NCI-H2196 treated with DMSO at 0.1 percent for 48 hours (cell line): ENCODE results near the gene LSR.

Source experiments
- DNase-seq: peaks from one replicate; lab custom pipeline; 2025; ENCODE audit not compliant: unreplicated experiment; lab: John Stamatoyannopoulos, UW

The LSR gene

GRCh38 chr19:35265900-35266519 lies 17.2 kb downstream of the LSR start:
- no peak for DNase-seq

DNA sequence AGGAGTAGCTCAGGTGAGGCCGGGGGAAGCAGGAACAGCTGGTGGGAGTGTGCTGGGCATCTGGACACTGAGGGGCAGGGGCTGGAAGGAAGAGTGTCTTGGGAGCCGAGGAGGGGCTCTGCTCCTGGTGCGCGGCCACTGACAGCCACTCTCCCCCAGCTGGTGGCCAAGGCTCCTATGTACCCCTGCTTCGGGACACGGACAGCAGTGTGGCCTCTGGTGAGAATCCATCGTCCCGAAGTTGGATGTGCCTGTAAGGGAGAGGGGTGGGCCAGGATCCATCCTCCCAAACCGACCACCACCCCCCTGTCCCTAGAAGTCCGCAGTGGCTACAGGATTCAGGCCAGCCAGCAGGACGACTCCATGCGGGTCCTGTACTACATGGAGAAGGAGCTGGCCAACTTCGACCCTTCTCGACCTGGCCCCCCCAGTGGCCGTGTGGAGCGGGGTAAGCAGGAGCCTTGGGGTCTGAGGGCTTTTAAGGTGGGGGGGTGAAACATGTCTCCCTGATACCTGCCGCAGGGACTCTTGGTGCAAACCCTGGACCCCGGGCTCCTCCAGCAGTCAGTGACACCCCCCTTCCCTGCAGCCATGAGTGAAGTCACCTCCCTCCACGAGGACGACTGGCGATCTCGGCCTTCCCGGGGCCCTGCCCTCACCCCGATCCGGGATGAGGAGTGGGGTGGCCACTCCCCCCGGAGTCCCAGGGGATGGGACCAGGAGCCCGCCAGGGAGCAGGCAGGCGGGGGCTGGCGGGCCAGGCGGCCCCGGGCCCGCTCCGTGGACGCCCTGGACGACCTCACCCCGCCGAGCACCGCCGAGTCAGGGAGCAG lies 17.9 kb downstream of the LSR start:
- no peak for DNase-seq

DNA sequence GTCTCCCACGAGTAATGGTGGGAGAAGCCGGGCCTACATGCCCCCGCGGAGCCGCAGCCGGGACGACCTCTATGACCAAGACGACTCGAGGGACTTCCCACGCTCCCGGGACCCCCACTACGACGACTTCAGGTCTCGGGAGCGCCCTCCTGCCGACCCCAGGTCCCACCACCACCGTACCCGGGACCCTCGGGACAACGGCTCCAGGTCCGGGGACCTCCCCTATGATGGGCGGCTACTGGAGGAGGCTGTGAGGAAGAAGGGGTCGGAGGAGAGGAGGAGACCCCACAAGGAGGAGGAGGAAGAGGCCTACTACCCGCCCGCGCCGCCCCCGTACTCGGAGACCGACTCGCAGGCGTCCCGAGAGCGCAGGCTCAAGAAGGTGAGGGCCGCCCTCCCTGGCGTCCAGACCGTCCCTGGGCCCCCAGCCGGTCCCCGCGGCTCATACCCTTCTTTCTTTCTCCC lies 18.6 kb downstream of the LSR start:
- DNase-seq: no peak

DNA sequence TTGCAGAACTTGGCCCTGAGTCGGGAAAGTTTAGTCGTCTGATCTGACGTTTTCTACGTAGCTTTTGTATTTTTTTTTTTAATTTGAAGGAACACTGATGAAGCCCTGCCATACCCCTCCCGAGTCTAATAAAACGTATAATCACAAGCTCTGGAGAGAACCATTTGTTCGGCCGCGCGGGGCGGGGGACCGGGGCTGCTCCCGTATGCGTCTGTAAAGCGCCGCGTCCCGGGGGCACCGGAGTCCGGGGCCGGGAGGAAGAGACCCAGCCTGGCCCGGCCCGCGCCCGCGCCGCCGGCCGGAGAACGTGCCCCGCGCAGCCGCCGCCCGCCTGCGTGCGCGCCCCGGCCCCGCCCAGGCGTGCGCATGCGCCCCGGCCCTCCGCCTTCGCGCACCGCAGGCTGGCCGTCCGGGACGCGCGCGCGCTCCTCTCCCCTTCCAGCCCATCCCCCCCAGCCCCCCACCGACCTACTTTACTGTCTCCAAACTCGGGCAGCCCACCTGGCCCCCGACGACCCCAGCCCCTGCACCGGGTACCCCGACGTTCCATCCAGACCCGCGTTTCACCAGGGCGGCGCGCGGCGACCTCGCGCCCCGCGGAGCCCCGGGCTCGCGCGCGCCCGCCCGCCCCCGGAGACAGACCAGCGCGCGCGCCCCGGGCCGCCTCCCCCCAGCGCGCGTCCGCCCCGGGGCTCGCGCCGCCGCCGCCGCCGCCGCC lies 19.2 kb downstream of the LSR start:
- peak; percentile 34 for DNase-seq

DNA sequence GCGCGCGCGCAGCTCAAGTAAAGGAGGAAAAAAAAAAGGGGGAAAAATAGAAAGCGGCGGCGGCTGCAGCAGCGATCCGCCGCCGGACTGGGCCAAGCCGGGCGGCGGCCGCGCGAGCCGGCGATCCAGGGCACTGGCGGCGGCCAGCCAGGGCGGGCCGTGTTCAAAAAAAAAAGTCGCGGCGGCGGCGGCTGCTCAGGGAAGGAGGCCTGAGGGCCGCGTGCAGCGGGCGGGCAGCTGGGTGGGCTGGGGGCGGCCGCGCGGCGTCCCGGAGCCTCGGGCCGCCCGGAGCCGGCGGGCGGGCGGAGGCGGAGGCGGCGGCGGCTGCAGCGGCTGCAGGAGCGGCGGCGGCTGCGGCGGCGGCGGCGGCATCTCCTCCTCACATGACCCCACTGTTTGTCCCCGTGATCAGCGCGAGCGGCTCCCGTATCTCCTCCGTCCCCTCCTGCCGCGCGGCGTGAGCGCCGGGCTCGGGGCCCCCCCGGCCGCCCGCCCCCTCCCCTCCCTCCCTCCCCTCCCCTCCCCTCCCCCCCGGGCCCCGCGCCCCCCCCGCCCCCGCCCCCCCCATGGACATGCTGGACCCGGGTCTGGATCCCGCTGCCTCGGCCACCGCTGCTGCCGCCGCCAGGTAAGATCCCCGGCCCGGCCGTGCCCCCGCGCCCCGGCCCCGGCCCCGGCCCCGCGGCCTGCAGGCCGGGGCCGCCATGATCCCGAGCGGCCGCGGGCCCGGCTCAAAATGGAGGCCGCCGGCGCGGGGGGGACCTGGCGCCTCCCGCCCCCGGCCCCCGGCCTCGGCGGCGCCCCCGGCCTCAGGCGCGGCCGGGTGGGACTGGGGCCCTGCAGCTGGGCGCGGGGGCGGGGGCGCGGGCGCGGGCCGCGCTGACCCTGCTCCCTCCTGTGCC lies 20.0 kb downstream of the LSR start, which contains the start of gene USF2:
USF2 (plus strand) TSS at position 427 of the 902 bp plus-strand sequence; CDS start at position 567, 140 bp downstream.
- DNase-seq: peak; percentile 49

- DNase-seq: peak; percentile 84
Observed at GRCh38 chr19:35269438-35270117, 20.8 kb downstream of the LSR start.

- no peak for DNase-seq
Observed at GRCh38 chr19:35270381-35270811, 21.6 kb downstream of the LSR start.

GRCh38 chr19:35271546-35271945 lies 22.7 kb downstream of the LSR start:
- DNase-seq: no peak

DNA sequence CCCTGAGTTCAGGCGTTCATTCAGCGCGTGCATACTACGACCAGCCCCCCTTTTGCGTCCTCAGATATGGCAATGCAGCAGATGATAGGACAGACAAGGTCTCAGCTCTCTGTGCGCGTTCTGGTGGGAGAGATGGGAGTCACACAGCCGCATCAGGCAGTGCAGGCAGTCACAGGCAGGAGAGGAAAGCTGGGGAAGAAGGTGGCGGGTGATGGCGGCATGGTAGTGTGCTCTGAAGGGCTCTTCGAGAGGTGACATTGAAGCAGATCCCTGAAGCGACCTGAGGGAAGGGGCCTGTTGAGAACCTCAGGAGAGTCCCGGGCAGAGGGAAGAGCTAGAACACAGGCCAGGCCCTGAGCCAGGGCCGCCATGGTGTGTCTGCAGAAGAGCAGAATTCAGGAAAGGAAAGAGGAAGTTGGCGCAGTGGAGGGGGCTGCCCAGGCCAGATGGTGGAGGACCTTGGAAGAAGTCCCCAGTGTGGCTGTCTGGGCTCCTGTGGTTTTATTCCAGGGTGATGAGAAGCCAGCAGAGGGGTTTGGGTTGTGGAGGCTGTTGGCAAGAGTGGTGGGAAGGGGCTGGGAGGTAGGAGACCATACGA lies 23.4 kb downstream of the LSR start:
- DNase-seq: no peak

- DNase-seq: no peak
Observed at GRCh38 chr19:35272954-35273649, 24.3 kb downstream of the LSR start.

DNA sequence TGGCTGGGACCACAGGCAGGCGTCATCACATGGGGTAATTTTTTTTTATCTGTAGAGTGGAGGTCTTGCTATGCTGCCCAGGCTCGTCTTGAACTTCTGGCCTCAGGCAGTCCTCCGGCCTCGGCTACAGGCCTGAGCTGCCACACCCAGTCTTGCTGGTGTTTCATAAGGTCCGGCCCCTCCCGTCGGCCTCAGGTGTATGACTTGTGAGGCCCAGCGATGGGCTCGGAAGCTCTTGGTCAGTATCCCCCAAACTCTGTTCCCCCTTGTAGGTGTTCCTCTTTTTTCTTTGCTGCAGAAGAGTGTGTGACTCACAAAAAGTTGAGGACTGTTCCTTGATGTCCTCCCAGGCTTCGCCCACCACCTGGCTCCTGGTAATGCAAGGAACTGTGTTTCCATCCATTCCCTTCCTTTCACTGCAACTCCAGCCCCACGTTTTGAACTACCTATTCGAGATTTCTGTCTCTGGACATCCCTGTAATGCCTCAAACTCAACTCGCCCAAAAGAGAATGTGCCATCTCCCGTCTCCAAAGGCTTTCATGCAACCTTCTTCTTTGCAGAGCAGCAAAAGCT lies 25.0 kb downstream of the LSR start:
- no peak for DNase-seq

DNA sequence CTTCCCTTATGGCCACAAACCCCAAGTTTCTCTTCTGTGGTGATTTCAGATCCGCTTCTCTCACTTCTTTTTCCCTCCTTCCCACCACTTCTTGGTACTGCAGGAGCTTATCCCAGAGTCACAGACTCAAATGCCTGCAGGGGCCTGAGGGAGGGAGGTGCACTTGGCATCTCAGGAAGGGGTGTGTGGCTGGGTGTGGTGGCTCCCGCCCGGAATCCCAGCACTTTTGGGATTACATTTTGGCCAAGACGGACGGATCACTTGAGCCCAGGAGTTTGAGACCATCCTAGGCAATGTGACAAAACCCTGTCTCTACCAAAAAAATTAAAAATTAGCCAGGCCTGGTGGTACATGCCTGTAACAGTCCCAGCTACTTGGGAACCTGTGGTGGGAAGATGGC lies 25.5 kb downstream of the LSR start:
- DNase-seq: no peak

DNA sequence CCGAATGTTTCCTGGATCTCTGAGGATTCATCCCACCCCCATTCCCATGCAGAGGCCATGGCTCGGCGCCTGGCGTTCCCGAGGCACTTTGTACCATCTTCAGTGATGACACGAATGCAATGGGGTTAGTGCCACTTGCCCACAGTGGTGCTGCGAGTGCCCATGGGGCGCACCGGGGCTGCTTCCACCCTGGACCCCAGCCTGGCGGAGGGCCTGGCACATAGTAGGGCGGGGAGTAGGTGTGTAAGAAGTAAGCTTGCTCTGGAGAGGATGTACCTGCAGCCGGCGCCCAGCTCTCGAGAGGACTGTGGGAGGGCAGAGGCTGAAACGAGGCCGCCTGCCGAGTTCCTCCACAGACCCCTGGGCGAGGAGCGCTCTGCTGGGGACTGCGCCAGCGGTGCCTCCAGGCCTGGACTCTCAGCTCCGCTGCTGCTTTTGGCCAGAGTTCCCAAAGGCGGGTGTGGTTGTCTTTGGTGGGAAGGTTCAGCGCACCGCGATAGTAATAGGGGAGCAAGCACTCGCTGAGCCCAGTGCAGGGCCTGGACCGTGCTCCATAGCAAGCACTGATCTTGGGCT lies 28.0 kb downstream of the LSR start:
- no peak for DNase-seq

- no peak for DNase-seq
Observed at GRCh38 chr19:35278578-35279284, 29.9 kb downstream of the LSR start.

GRCh38 chr19:35279374-35279773 lies 30.6 kb downstream of the LSR start:
- no peak for DNase-seq

DNA sequence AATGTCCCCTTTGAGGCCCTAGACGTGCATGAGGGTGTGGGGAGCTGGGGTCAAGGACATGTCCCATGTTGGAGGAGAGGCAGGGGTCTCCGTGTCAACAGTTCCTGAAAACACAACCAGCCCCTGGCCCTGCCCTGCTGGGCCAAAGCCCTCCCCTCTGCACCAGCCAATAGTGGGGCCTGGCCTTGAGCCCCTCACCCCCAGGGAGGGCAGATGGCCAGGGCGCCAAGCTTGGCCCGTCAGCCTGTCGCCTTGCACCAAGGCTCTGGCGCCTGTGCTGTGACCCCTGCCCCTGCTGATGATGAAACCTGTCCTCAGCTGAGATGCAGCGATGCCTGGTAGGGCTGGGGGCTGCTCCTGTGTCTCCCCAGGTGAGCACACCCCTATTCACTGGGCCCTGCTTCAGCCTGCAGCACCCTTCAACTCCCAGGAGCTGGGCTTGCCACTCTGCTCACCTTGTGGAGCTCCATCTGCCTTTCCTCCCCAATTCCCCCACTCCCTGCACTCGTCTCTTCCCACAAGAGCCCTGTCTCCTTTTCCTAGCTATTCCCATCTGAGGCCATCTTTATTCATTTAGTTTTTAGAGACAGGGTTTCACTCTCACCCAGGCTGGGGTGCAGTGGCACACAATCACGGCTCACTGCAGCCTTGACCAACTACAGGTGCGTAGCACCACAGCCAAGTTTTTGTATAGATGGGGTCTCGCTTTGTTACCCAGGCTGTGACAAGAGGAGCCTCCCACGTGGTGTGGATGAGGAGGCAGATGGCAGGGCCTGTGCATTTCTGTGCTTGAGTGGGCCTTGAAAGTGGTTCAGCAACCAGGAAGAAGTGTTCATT lies 31.4 kb downstream of the LSR start:
- DNase-seq: no peak

- DNase-seq: no peak
Observed at GRCh38 chr19:35281303-35281702, 32.5 kb downstream of the LSR start.
